Heart left ventricle (tissue), 13 donors: Measurements from ENCODE around the gene FXYD5.

Source experiments
- POLR2A ChIP-seq, 2 donors: fragments of 450-650 bp; IDR thresholded peaks; one replicate each; pipeline ENCODE4 v1.6.1; 2017; ENCODE audit warnings: antibody characterized with exemption in 2 of 2, mild to moderate bottlenecking in 2 of 2, moderate library complexity in 2 of 2
- TF ChIP-seq, protein P1 (sequence below), 12 donors: fragments of 200-600 bp; sonication (generic) in 4 of 12; IDR thresholded peaks; one replicate each; pipeline versions ENCODE4 v1.5.0 to v1.8.0; 2018 to 2022; ENCODE audit warnings: antibody characterized with exemption in 12 of 12, mild to moderate bottlenecking in 5 of 12
- donor health status: ischemic (EF 13 %, LVEDD 7.1; RV severe dilation, severe dysfunction).
- donor health status: DM: no; HTN: yes; CAD: no.
- donor health status: DM: no; HTN: no; CAD: no.
- donor health status: ischemic (EF 25% LVEDD 6.9; RV normal size, moderate dysfunction).
- donor health status: ischemic (EF 25% LVEDD 5.7; RV mildly dilated, moderate dysfunction).
- donor health status: ischemic (EF 35%, LVEDD 5.7; RV mildly dilated, moderate dysfunction).
- donor health status: nonischemic (EF 11% LVEDD 7.7; RV severe dilation, severe dysfunction).
- donor health status: DM: yes; HTN: yes; CAD: no.
- donor health status: PGD.
- donor health status: ischemic (EF 29% LVEDD 5.4; RV normal size, mild dysfunction).
- donor health status: nonischemic (EF 23%, LVEDD 6.1; RV moderate dilation, normal function).

DNA sequence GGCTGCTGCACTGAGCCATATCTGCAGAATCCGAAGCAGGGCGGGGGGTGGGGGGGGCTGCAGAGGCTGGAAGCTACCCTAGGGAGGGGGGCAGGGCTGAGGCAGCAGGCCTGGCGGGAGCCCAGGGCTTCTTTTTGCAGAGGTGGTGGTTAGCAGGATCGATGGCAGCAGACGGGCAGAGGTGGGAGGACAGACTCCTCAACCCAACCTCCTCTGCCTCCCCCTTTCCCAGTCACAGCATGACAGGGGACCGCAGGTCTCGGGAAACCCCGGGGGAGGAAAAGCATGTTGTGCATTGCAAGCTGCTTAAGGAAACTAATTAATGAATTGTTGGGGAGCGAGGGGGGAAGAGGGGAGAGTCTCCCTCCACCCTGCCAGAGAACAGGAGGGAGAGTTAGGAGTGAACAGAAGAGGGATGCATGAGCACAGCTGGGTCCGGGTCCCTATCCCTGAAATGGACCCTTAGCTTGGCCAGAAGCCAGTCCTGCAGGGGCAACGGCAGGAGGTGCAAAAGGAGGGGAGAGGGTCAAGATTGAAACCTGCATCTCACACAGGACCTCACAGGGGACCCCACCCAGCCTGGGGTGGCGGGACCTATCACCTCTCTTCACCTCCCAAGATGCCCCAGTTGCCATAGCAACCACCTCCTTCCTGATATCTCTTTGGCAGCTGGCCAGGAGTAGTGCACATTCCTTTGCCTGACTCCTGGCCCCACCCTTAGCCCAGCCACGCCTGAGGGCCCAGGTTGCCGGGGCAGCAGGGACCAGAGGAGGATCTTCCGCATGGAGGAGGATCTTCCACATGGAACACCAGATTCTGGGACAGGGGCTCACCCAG is 9.7 kb upstream of the FXYD5 start:
- TF ChIP-seq POLR2A (IDR thresholded peaks at IDR 0.05) = no peak
- TF ChIP-seq, protein P1, sequence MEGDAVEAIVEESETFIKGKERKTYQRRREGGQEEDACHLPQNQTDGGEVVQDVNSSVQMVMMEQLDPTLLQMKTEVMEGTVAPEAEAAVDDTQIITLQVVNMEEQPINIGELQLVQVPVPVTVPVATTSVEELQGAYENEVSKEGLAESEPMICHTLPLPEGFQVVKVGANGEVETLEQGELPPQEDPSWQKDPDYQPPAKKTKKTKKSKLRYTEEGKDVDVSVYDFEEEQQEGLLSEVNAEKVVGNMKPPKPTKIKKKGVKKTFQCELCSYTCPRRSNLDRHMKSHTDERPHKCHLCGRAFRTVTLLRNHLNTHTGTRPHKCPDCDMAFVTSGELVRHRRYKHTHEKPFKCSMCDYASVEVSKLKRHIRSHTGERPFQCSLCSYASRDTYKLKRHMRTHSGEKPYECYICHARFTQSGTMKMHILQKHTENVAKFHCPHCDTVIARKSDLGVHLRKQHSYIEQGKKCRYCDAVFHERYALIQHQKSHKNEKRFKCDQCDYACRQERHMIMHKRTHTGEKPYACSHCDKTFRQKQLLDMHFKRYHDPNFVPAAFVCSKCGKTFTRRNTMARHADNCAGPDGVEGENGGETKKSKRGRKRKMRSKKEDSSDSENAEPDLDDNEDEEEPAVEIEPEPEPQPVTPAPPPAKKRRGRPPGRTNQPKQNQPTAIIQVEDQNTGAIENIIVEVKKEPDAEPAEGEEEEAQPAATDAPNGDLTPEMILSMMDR (IDR thresholded peaks at IDR 0.05) = no peak
